H1 (cell line): ENCODE data around the gene GPR17. TPM values are rescaled to one million over a fixed set of nuclear protein-coding genes. Genes with fewer than 3 reads are reported as not detected.

Source experiments
- CTCF ChIA-PET: fragments of 300-600 bp; sonication (Branson Sonifier 250); formaldehyde crosslinking; loops from one replicate; lab custom pipeline; 2021; ENCODE audit not compliant: partially characterized antibody; lab: Charles Lee
- POLR2A ChIA-PET: fragments of 300-600 bp; sonication (Branson Sonifier 250); formaldehyde crosslinking; loops from one replicate; lab custom pipeline; 2021; ENCODE audit warnings: inconsistent platforms; ENCODE audit not compliant: partially characterized antibody; lab: Charles Lee
- DNase-seq, 2 experiments: peaks; one replicate each; pipeline versions ENCODE4 v3.0.0 to v3.0.0-alpha.2; 2010 to 2022; ENCODE audit warnings: low spot score in 2 of 2, low read depth in 1 of 2, mixed read lengths in 1 of 2
- FAIRE-seq: peaks from 2 replicates; lab custom pipeline; 2011; peaks lifted over from hg19 to GRCh38; lab: Jason Lieb, UNC
- H2AFZ ChIP-seq: 2 replicates; pipeline ENCODE4 v1.8.1; 2012; ENCODE audit warnings: low read length, inconsistent platforms
- H2AK5ac ChIP-seq: 2 replicates; pipeline ENCODE4 v1.6.1; 2013; ENCODE audit warnings: low read depth, low read length
- H2BK120ac ChIP-seq: replicated peaks from 2 replicates; pipeline ENCODE3; 2013; ENCODE audit warnings: low read depth, low read length, inconsistent platforms
- H2BK12ac ChIP-seq: 2 replicates; pipeline ENCODE4 v1.6.1; 2013; ENCODE audit warnings: low read depth, low read length
- H2BK15ac ChIP-seq: 2 replicates; pipeline ENCODE4 v1.6.1; 2013; ENCODE audit warnings: low read length
- H2BK20ac ChIP-seq: 2 replicates; pipeline ENCODE4 v1.6.1; 2013; ENCODE audit warnings: low read length
- H2BK5ac ChIP-seq: 2 replicates; pipeline ENCODE4 v1.6.1; 2013; ENCODE audit warnings: low read depth, low read length
- H3K14ac ChIP-seq: 2 replicates; pipeline ENCODE4 v1.6.1; 2013; ENCODE audit warnings: inconsistent platforms; ENCODE audit not compliant: insufficient read length
- H3K18ac ChIP-seq: 2 replicates; pipeline ENCODE4 v1.6.1; 2013; ENCODE audit warnings: low read length; ENCODE audit errors: extremely low read depth
- H3K23ac ChIP-seq: 2 replicates; pipeline ENCODE4 v1.6.1; 2013; ENCODE audit warnings: inconsistent platforms; ENCODE audit not compliant: insufficient read length
- H3K23me2 ChIP-seq: 2 replicates; pipeline ENCODE4 v1.6.1; 2013; ENCODE audit warnings: low read depth, low read length
- H3K27ac ChIP-seq: 2 replicates; pipeline ENCODE4 v1.6.1; 2011; ENCODE audit warnings: low read depth, low read length, inconsistent platforms
- H3K27me3 ChIP-seq, 4 experiments: replicated peaks in 1 of 4; 1 replicate in 1 of 4; 2 replicates in 3 of 4; pipeline versions ENCODE4 v1.6.1 to v1.8.1; 2011 to 2013; ENCODE audit warnings: low read length in 3 of 4, mild to moderate bottlenecking in 3 of 4, inconsistent platforms in 2 of 4, mixed read lengths in 2 of 4, moderate library complexity in 1 of 4; ENCODE audit not compliant: control insufficient read depth in 3 of 4, insufficient read depth in 3 of 4; ENCODE audit errors: extremely low read depth in 1 of 4
- H3K36me3 ChIP-seq, 4 experiments: 2 replicates each; pipeline versions ENCODE4 v1.6.1 to v1.8.1; 2011 to 2013; ENCODE audit warnings: mild to moderate bottlenecking in 4 of 4, low read length in 3 of 4, moderate library complexity in 2 of 4, control low read depth in 1 of 4, inconsistent platforms in 1 of 4; ENCODE audit not compliant: insufficient read depth in 4 of 4, control insufficient read depth in 2 of 4
- H3K4ac ChIP-seq: replicated peaks from 2 replicates; pipeline ENCODE3; 2013; ENCODE audit warnings: low read length, low read depth, mixed read lengths, inconsistent platforms; ENCODE audit not compliant: insufficient read length
- H3K4me1 ChIP-seq, 4 experiments: replicated peaks in 1 of 4; 1 replicate in 1 of 4; 2 replicates in 3 of 4; pipeline versions ENCODE4 v1.6.1 to v1.8.1; 2011 to 2013; ENCODE audit warnings: low read length in 3 of 4, inconsistent platforms in 2 of 4, mixed read lengths in 1 of 4; ENCODE audit not compliant: insufficient read depth in 4 of 4, control insufficient read depth in 3 of 4
- H3K4me2 ChIP-seq, 2 experiments: 2 replicates each; pipeline versions ENCODE4 v1.6.1 to v1.8.1; 2011 to 2013; ENCODE audit warnings: low read depth in 2 of 2, low read length in 2 of 2, control low read depth in 1 of 2, inconsistent platforms in 1 of 2, mild to moderate bottlenecking in 1 of 2; ENCODE audit not compliant: insufficient read depth in 1 of 2
- H3K4me3 ChIP-seq, 4 experiments: fragments of 200-600, 300-600 bp in 1 of 4; sonication (generic), shearing (Covaris generic), sonication (Bioruptor Twin) in 1 of 4; 2 replicates each; pipeline versions ENCODE4 v1.5.1 to v1.8.1; 2011 to 2016; ENCODE audit warnings: low read length in 4 of 4, low read depth in 3 of 4, control low read depth in 2 of 4, inconsistent platforms in 2 of 4, mild to moderate bottlenecking in 2 of 4, mixed read lengths in 1 of 4, moderate library complexity in 1 of 4; ENCODE audit not compliant: insufficient read depth in 2 of 4; ENCODE audit errors: extremely low read depth in 1 of 4
- H3K56ac ChIP-seq: replicated peaks from 2 replicates; pipeline ENCODE3; 2013; ENCODE audit warnings: low read depth, mild to moderate bottlenecking, mixed read lengths, low read length, inconsistent platforms; ENCODE audit not compliant: insufficient read length
- H3K79me1 ChIP-seq: 2 replicates; pipeline ENCODE4 v1.6.1; 2013; ENCODE audit warnings: low read depth, low read length, control low read depth
- H3K79me2 ChIP-seq, 2 experiments: 2 replicates each; pipeline versions ENCODE4 v1.6.1 to v1.8.1; 2012 to 2013; ENCODE audit warnings: low read length in 2 of 2, mild to moderate bottlenecking in 2 of 2, inconsistent platforms in 1 of 2; ENCODE audit not compliant: insufficient read depth in 2 of 2, control insufficient read depth in 1 of 2
- H3K9ac ChIP-seq, 4 experiments: replicated peaks in 1 of 4; 1 replicate in 1 of 4; 2 replicates in 3 of 4; pipeline versions ENCODE4 v1.6.1 to v1.8.1; 2011 to 2013; ENCODE audit warnings: low read depth in 3 of 4, low read length in 3 of 4, control low read depth in 2 of 4, mild to moderate bottlenecking in 2 of 4, moderate library complexity in 2 of 4, inconsistent platforms in 1 of 4; ENCODE audit errors: extremely low read depth in 1 of 4
- H3K9me3 ChIP-seq, 2 experiments: 2 replicates each; pipeline versions ENCODE4 v1.6.1 to v1.8.1; 2012 to 2013; ENCODE audit warnings: mild to moderate bottlenecking in 2 of 2, moderate library complexity in 2 of 2, control low read depth in 1 of 2, inconsistent platforms in 1 of 2, low read depth in 1 of 2, low read length in 1 of 2, mixed read lengths in 1 of 2; ENCODE audit not compliant: insufficient read depth in 2 of 2
- H4K20me1 ChIP-seq, 2 experiments: replicated peaks in 1 of 2; 2 replicates each; pipeline versions ENCODE3 to v1.8.1; 2011 to 2013; ENCODE audit warnings: inconsistent platforms in 2 of 2, low read length in 2 of 2, mild to moderate bottlenecking in 1 of 2; ENCODE audit not compliant: insufficient read depth in 2 of 2, control insufficient read depth in 1 of 2
- H4K5ac ChIP-seq: 2 replicates; pipeline ENCODE4 v1.6.1; 2013; ENCODE audit warnings: low read length, low read depth, mixed read lengths, inconsistent platforms; ENCODE audit not compliant: insufficient read length
- H4K8ac ChIP-seq: 2 replicates; pipeline ENCODE4 v1.8.0; 2013; ENCODE audit warnings: mild to moderate bottlenecking, moderate library complexity, low read length, inconsistent platforms; ENCODE audit not compliant: insufficient read depth; ENCODE audit errors: extremely low read depth
- H4K91ac ChIP-seq: replicated peaks from 2 replicates; pipeline ENCODE3; 2013; ENCODE audit warnings: low read length, mixed read lengths, inconsistent platforms; ENCODE audit not compliant: insufficient read length
- ASH2L ChIP-seq: fragments of 200-600, 300-600 bp; sonication (generic); IDR thresholded peaks from one replicate; pipeline ENCODE4 v1.7.1; 2017; ENCODE audit warnings: low read length
- BCL11A ChIP-seq, 2 experiments: IDR thresholded peaks; one replicate each; pipeline ENCODE4 v1.6.1; 2011; ENCODE audit warnings: low read depth in 2 of 2, low read length in 2 of 2, mild to moderate bottlenecking in 2 of 2
- BRCA1 ChIP-seq: IDR thresholded peaks from 2 replicates; pipeline ENCODE4 v1.6.1; 2012; ENCODE audit warnings: low read depth, low read length, improper control_type of control experiment
- CTCF ChIP-seq, 3 experiments: IDR thresholded peaks; 1 replicate in 2 of 3; 2 replicates in 1 of 3; pipeline versions ENCODE4 v1.5.1 to v1.6.1; 2011; ENCODE audit warnings: low read length in 3 of 3, mild to moderate bottlenecking in 3 of 3, inconsistent platforms in 2 of 3, low read depth in 1 of 3, moderate library complexity in 1 of 3; ENCODE audit not compliant: insufficient read depth in 1 of 3; ENCODE audit errors: control extremely low read depth in 1 of 3
- EZH2 ChIP-seq: fragments of 200-600 bp; sonication (generic); IDR thresholded peaks from 2 replicates; pipeline ENCODE4 v1.7.1; 2012; ENCODE audit warnings: low read depth, mild to moderate bottlenecking, moderate library complexity, low read length, inconsistent platforms; ENCODE audit not compliant: severe bottlenecking
- HDAC6 ChIP-seq: IDR thresholded peaks from one replicate; pipeline ENCODE4 v1.7.1; 2012; ENCODE audit warnings: low read depth, mild to moderate bottlenecking, inconsistent platforms, low read length, moderate library complexity
- JUN ChIP-seq: IDR thresholded peaks from 2 replicates; pipeline ENCODE4 v1.6.1; 2011; ENCODE audit warnings: low read depth, mild to moderate bottlenecking, improper control_type of control experiment, low read length
- KDM1A ChIP-seq: fragments of 200-600, 300-600 bp; sonication (generic); IDR thresholded peaks from 2 replicates; pipeline ENCODE4 v1.7.1; 2016; ENCODE audit warnings: mild to moderate bottlenecking, low read length, borderline replicate concordance
- SP1 ChIP-seq: IDR thresholded peaks from 2 replicates; pipeline ENCODE4 v1.6.1; 2011; ENCODE audit warnings: low read depth, low read length
- TAF7 ChIP-seq: optimal IDR thresholded peaks from 2 replicates; pipeline ENCODE3; 2011; ENCODE audit warnings: low read depth, mild to moderate bottlenecking, inconsistent platforms, low read length, moderate library complexity, borderline replicate concordance
- WGBS, 2 experiments: shearing (Covaris generic) in 1 of 2; methylation state at CpG; one replicate each; pipeline versions ENCODE4 v1.1.6 to v1.1.7; 2013 to 2015; ENCODE audit warnings: low lambda C conversion rate in 2 of 2, mixed read lengths in 2 of 2, inconsistent platforms in 1 of 2, low coverage in 1 of 2, missing lambda C conversion rate in 1 of 2; ENCODE audit not compliant: insufficient replicate concordance in 2 of 2, insufficient coverage in 1 of 2, insufficient read length in 1 of 2; ENCODE audit errors: extremely low coverage in 1 of 2, missing lambda C conversion rate in 1 of 2; 5-methylcytosine and 5-hydroxymethylcytosine counted together
- polyA plus RNA-seq, 7 experiments: library from polyadenylated mRNA; depleted of rRNA in 3 of 7; stranded (reverse) in 5 of 7; unstranded in 2 of 7; fragments of >200 nt in 5 of 7; fragments of 200-250 nt in 2 of 7; gene quantifications; 1 replicate in 5 of 7; 2 replicates in 1 of 7; 4 replicates in 1 of 7; pipeline versions ENCODE4 v1.2.1 to v1.2.3, GENCODE V29; 2011 to 2013; ENCODE audit warnings: missing spikeins in 2 of 7, mixed read lengths in 2 of 7
- total RNA-seq: library from RNA; stranded (reverse); fragmentation: NEBNext Ultra II Directional; extraction: Animal tissue kit (Norgen Biotek cat#: 25700); gene quantifications from 2 replicates; pipeline ENCODE4 v1.2.1, GENCODE V29; 2021

Gene GPR17
- total and polyA plus RNA-seq, 2 of the 8 experiments (the other 6 are each of a cell fraction or from before 2014, with no cell fraction given): 0.03 TPM; not detected in 1

DNA sequence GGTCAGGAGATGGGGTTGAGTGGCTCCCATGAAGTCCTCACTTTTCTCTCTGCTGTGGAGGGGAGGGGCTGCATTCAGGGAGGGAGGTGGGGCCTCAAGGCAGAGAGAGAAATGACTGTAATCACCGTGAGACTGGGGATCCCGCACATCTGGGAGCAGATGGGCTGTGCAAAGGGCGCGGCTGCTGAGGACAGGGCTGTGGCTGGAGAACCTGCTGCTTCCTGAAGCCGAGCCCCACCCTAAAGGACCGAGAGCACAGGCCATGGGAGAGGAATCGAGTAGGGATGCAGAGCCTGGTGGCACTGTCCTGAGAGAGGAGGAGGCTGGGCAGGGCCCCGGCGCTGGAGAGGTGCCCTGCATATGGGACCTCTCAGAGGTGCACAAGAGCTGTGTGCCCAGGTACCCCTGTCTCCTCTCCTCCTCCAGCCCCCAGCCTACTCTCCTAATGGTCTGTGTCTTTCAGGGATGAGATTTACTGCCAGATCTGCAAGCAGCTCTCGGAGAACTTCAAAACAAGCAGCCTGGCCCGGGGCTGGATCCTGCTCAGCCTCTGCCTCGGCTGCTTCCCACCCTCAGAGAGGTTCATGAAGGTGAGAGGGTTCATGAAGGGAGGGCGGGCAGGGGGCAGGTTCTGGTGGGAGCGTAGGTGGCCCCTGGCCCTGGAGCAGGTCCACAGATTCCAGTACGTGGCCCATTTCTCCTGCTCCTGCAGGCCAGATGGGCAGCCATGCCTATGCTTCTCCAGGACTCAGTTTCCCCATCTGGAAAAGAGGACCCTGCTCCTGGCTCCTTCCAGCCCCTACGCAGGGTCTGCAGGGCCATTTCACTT is 25.9 kb upstream of the GPR17 start:
- Histone ChIP-seq H3K9me3 (no peaks in the 10 kb centered on the region), H3K18ac (no peak overlapping the region; the same call in 1 of the 2 replicates), H3K14ac (no peak overlapping the region), H2BK15ac (no peak overlapping the region), H4K5ac (no peak overlapping the region), H3K27me3 (no peaks in the 10 kb centered on the region), H3K9ac (no peak overlapping the region), H2AK5ac (no peak overlapping the region), H3K23me2 (no peaks in the 10 kb centered on the region), H3K27ac (no peak overlapping the region), H3K4me2 (no peak overlapping the region), H3K36me3 (no peaks in the 10 kb centered on the region), H3K79me2 (no peaks in the 10 kb centered on the region), H2BK20ac (no peak overlapping the region), H4K91ac (no peak overlapping the region), H2BK12ac (no peak overlapping the region), H4K8ac (no peak overlapping the region), H3K56ac (no peak overlapping the region), H3K4me1 (no peaks in the 10 kb centered on the region), H3K4ac (no peak overlapping the region), H3K79me1 (no peaks in the 10 kb centered on the region), H2BK120ac (no peak overlapping the region), H3K4me3 (no peak overlapping the region), H2AFZ (no peak overlapping the region), H2BK5ac (no peak overlapping the region), H4K20me1 (no peaks in the 10 kb centered on the region), H3K23ac (no peak overlapping the region)
- POLR2A ChIA-PET: no interaction called here
- CTCF ChIA-PET: interaction anchor here (2.0 kb wide), 1 partner anchor 28 kb away, joined by 9 read pairs; no protein-coding TSS in a partner anchor
- DNase-seq: peak in 1 of 2 experiments; percentile 35
- 85% methylated on average over 13 of the region's 16 CpGs; no CpG with 5 or more reads in 1 of the 2 experiments for WGBS, 2 experiments
- FAIRE-seq: no peak
- TF ChIP-seq HDAC6 (no peak), ASH2L (no peak), EZH2 (no peak), TAF7 (no peak), CTCF (IDR thresholded peaks at IDR 0.05; ENCODE audit: control extremely low read depth in 1 of 3, insufficient read depth in 1 of 3, low read depth in 1 of 3, low read length in 3 of 3) (no peak), KDM1A (no peak), JUN (no peak), SP1 (no peak), BCL11A (IDR thresholded peaks at IDR 0.05; ENCODE audit: low read depth in 2 of 2, low read length in 2 of 2) (no peak), BRCA1 (no peak)
